NCI-H2227 (cell line): Measurements from ENCODE around the gene TMEM131L.

Experiments used
- DNase-seq: peaks from one replicate; lab custom pipeline; 2025; ENCODE audit not compliant: unreplicated experiment; lab: John Stamatoyannopoulos, UW

TMEM131L gene

DNA sequence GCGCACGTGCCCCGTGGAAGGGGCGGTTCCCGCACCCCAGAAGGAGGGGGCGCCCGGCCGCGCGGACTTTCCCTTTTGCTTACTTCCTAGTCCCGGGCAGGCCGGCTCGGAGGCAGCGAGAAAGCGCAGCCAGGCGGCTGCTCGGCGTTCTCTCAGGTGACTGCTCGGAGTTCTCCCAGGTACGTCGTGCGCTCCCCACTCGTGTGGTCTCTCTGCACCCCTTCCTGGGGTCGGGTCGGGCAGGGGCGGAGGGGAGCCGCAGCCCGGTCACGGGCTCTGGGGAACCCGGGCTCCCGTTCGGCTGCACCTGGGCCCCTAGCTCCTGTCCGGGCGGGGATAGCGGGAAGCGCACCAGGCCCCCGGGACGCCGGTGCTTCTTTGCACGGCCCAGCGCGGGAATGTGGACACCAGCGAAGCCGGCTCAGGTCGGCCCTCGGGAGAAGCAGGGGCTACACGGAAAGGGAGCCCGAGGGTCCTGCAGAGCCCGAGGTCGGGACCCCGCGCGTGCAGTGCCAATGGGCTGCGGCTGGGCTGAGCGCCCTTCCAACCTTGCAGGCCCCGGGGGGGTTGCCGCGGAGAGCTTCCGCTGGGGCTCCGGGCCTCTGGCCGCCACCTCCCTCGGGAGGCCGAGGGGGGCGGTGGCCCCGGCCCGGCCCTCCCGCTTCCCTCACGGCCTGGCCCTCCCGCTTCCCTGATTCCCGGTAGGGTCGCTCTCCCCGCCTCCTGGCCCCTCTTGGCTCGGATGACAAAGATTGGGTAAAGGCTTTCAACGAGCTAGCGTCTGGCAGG is 218.2 kb downstream of the TMEM131L start, which contains the start of gene TLR2:
TLR2 (plus strand) TSS at position 99 of the 789 bp plus-strand sequence. CDS start 18,628 bp downstream, outside the sequence.
- peak; percentile 14 for DNase-seq

- DNase-seq: no peak
Observed at GRCh38 chr4:153684971-153685371, 218.8 kb downstream of the TMEM131L start.
